CD4-positive, alpha-beta T cell treated with Interleukin-1 beta for 1 hour (primary cell): ENCODE results near the gene E2F8.
"Not testable (repeated sequence)": the region's sequence is repeated elsewhere in the genome, so short reads cannot be mapped to it uniquely, and the experiment has no call there.

ENCODE experiments used
- DNase-seq, 2 donors: peaks; one replicate each; pipeline ENCODE4 v3.0.0-alpha.2; 2020 to 2022

Gene E2F8

GRCh38 chr11:19240420-19241259 is at the start of gene E2F8:
Gene E2F8 (minus strand): TSS chr11:19240945. CDS start chr11:19240121, 824 bp downstream.
- DNase-seq = peak; percentile 88 to 89

- no peak for DNase-seq
Observed at GRCh38 chr11:19290356-19290755, 49.6 kb upstream of the E2F8 start.

GRCh38 chr11:19288256-19288655 is 47.5 kb upstream of the E2F8 start:
- DNase-seq = no peak

- no peak for DNase-seq
Observed at GRCh38 chr11:19286411-19286810, 45.7 kb upstream of the E2F8 start.

- no peak for DNase-seq
Observed at GRCh38 chr11:19284881-19285280, 44.1 kb upstream of the E2F8 start.

GRCh38 chr11:19283991-19284390 is 43.2 kb upstream of the E2F8 start:
- peak in 1 of 2 donors; percentile 23 for DNase-seq

GRCh38 chr11:19281555-19281954 is 40.8 kb upstream of the E2F8 start:
- no peak for DNase-seq

GRCh38 chr11:19281041-19281440 is 40.3 kb upstream of the E2F8 start:
- peak; percentile 31 to 56 for DNase-seq

GRCh38 chr11:19279451-19279850 is 38.7 kb upstream of the E2F8 start:
- peak in 1 of 2 donors; percentile 3 for DNase-seq

- DNase-seq = no peak
Observed at GRCh38 chr11:19276859-19277808, 36.4 kb upstream of the E2F8 start.

GRCh38 chr11:19275496-19275895 is 34.8 kb upstream of the E2F8 start:
- no peak for DNase-seq

- DNase-seq = not testable (repeated sequence)
Observed at GRCh38 chr11:19273219-19273618, 32.5 kb upstream of the E2F8 start.

GRCh38 chr11:19268909-19269308 is 28.2 kb upstream of the E2F8 start:
- no peak for DNase-seq

- no peak for DNase-seq
Observed at GRCh38 chr11:19267567-19267966, 26.8 kb upstream of the E2F8 start.

- no peak for DNase-seq
Observed at GRCh38 chr11:19263333-19263732, 22.6 kb upstream of the E2F8 start.

GRCh38 chr11:19259487-19260345 is 19.0 kb upstream of the E2F8 start:
- peak; percentile 57 to 66 for DNase-seq

GRCh38 chr11:19258641-19259230 is 18.0 kb upstream of the E2F8 start:
- DNase-seq = no peak

GRCh38 chr11:19254441-19254840 is 13.7 kb upstream of the E2F8 start:
- not testable (repeated sequence) for DNase-seq

GRCh38 chr11:19253817-19254216 is 13.1 kb upstream of the E2F8 start:
- DNase-seq = no peak

GRCh38 chr11:19253153-19253745 is 12.5 kb upstream of the E2F8 start:
- no peak for DNase-seq

GRCh38 chr11:19252394-19253152 is 11.8 kb upstream of the E2F8 start:
- DNase-seq = no peak
